ENCODE results near the gene BIRC3. TPM values are rescaled to one million over a fixed set of nuclear protein-coding genes. Genes with fewer than 3 reads are reported as not detected.

Gene BIRC3
- total and polyA plus RNA-seq, 2 donors from 2014 or later: 3.9 to 110 TPM

- intact Hi-C loops (cut with DNase I): no loop called here
- no peaks in the 10 kb centered on the region for H3K9me3 ChIP-seq (ENCODE audit: control insufficient read depth in 2 of 3, insufficient read depth in 1 of 3, low read length in 3 of 3)
- peak overlapping the region in 2 of 3 donors; percentile 85 to 87 for H3K4me3 ChIP-seq (ENCODE audit: low read length in 3 of 3)
- H3K9ac ChIP-seq (ENCODE audit: low read length in 3 of 3): peak overlapping the region in 2 of 3 donors; percentile 12 to 73
- no peaks in the 10 kb centered on the region for H3K27me3 ChIP-seq (ENCODE audit: control insufficient read depth, insufficient read depth, low read length)
- TF ChIP-seq CTCF (IDR thresholded peaks at IDR 0.05; ENCODE audit: borderline replicate concordance, extremely low read depth, insufficient read depth): no peak
- FAIRE-seq (no peak), DNase-seq (no peak)
- peak overlapping the region; percentile 65 to 71 for H3K27ac ChIP-seq (ENCODE audit: low read depth in 2 of 2, low read length in 2 of 2)
- H3K4me1 ChIP-seq (ENCODE audit: control insufficient read depth in 2 of 3, insufficient read depth in 2 of 3, low read depth in 1 of 3, low read length in 3 of 3): peaks cover 0 to 2% (median 0%) of the 10 kb centered on the region in 3 donors
- no peaks in the 10 kb centered on the region for H3K36me3 ChIP-seq (ENCODE audit: control insufficient read depth in 2 of 3, insufficient read depth in 3 of 3, low read length in 3 of 3)
Measured at GRCh38 chr11:102317768-102318103, 452 bp downstream of the BIRC3 start.

GRCh38 chr11:102318469-102318868, 1.2 kb downstream of the BIRC3 start:
- no peak for TF ChIP-seq CTCF (IDR thresholded peaks at IDR 0.05; ENCODE audit: borderline replicate concordance, extremely low read depth, insufficient read depth)
- intact Hi-C loops (cut with DNase I): no loop called here
- no peaks in the 10 kb centered on the region for H3K36me3 ChIP-seq (ENCODE audit: control insufficient read depth in 2 of 3, insufficient read depth in 3 of 3, low read length in 3 of 3)
- peaks cover 0 to 2% (median 0%) of the 10 kb centered on the region in 3 donors for H3K4me1 ChIP-seq (ENCODE audit: control insufficient read depth in 2 of 3, insufficient read depth in 2 of 3, low read depth in 1 of 3, low read length in 3 of 3)
- no peak for FAIRE-seq
- no peak overlapping the region for H3K9ac ChIP-seq (ENCODE audit: low read length in 3 of 3)
- H3K27ac ChIP-seq (ENCODE audit: low read depth in 2 of 2, low read length in 2 of 2): no peak overlapping the region
- no peaks in the 10 kb centered on the region for H3K9me3 ChIP-seq (ENCODE audit: control insufficient read depth in 2 of 3, insufficient read depth in 1 of 3, low read length in 3 of 3)
- peak overlapping the region in 2 of 3 donors; percentile 85 to 87 for H3K4me3 ChIP-seq (ENCODE audit: low read length in 3 of 3)
- DNase-seq: no peak
- no peaks in the 10 kb centered on the region for H3K27me3 ChIP-seq (ENCODE audit: control insufficient read depth, insufficient read depth, low read length)

GRCh38 chr11:102319544-102319943, 2.3 kb downstream of the BIRC3 start:
- H3K4me1 ChIP-seq (ENCODE audit: control insufficient read depth in 2 of 3, insufficient read depth in 2 of 3, low read depth in 1 of 3, low read length in 3 of 3): peaks cover 0 to 2% (median 0%) of the 10 kb centered on the region in 3 donors
- H3K4me3 ChIP-seq (ENCODE audit: low read length in 3 of 3): peak overlapping the region in 1 of 3 donors; percentile 38
- FAIRE-seq: no peak
- H3K27me3 ChIP-seq (ENCODE audit: control insufficient read depth, insufficient read depth, low read length): no peaks in the 10 kb centered on the region
- H3K9ac ChIP-seq (ENCODE audit: low read length in 3 of 3): no peak overlapping the region
- H3K27ac ChIP-seq (ENCODE audit: low read depth in 2 of 2, low read length in 2 of 2): no peak overlapping the region
- no peaks in the 10 kb centered on the region for H3K9me3 ChIP-seq (ENCODE audit: control insufficient read depth in 2 of 3, insufficient read depth in 1 of 3, low read length in 3 of 3)
- no peak for TF ChIP-seq CTCF (IDR thresholded peaks at IDR 0.05; ENCODE audit: borderline replicate concordance, extremely low read depth, insufficient read depth)
- intact Hi-C loops (cut with DNase I): no loop called here
- no peaks in the 10 kb centered on the region for H3K36me3 ChIP-seq (ENCODE audit: control insufficient read depth in 2 of 3, insufficient read depth in 3 of 3, low read length in 3 of 3)
- DNase-seq: no peak

- Histone ChIP-seq H3K4me3 (ENCODE audit: low read length in 3 of 3) (no peak overlapping the region), H3K36me3 (ENCODE audit: control insufficient read depth in 2 of 3, insufficient read depth in 3 of 3, low read length in 3 of 3) (no peaks in the 10 kb centered on the region), H3K27ac (ENCODE audit: low read depth in 2 of 2, low read length in 2 of 2) (no peak overlapping the region), H3K4me1 (ENCODE audit: control insufficient read depth in 2 of 3, insufficient read depth in 2 of 3, low read depth in 1 of 3, low read length in 3 of 3) (peaks cover 0 to 2% (median 0%) of the 10 kb centered on the region in 3 donors), H3K9ac (ENCODE audit: low read length in 3 of 3) (no peak overlapping the region), H3K9me3 (ENCODE audit: control insufficient read depth in 2 of 3, insufficient read depth in 1 of 3, low read length in 3 of 3) (no peaks in the 10 kb centered on the region), H3K27me3 (ENCODE audit: control insufficient read depth, insufficient read depth, low read length) (no peaks in the 10 kb centered on the region)
- intact Hi-C loops (cut with DNase I): no loop called here
- TF ChIP-seq CTCF (IDR thresholded peaks at IDR 0.05; ENCODE audit: borderline replicate concordance, extremely low read depth, insufficient read depth): no peak
- no peak for DNase-seq
- FAIRE-seq: no peak
Measured at GRCh38 chr11:102320188-102320587, 2.9 kb downstream of the BIRC3 start.

Data from kidney (tissue), 14 donors.